Heart left ventricle (tissue), 16 donors: ENCODE data around the gene RND1. TPM values are rescaled to one million over a fixed set of nuclear protein-coding genes. Genes with fewer than 3 reads are reported as not detected.
"Not testable (repeated sequence)": the region's sequence is repeated elsewhere in the genome, so short reads cannot be mapped to it uniquely, and the experiment has no call there.

Source experiments
- ATAC-seq, 4 donors: fragments of 200-7000 bp; cut with Tn5 transposase; one replicate each; pipeline ENCODE4 v1.9.1; 2020 to 2022; ENCODE audit warnings: moderate library complexity in 4 of 4, mild to moderate bottlenecking in 3 of 4, moderate number of reproducible peaks in 1 of 4
- DNase-seq, 5 donors: peaks; one replicate each; pipeline ENCODE4 v3.0.0-alpha.2; 2020
- H3K27ac ChIP-seq, 12 donors: fragments of 200-600 bp; sonication (generic) in 4 of 12; one replicate each; pipeline versions ENCODE4 v1.5.0 to v1.8.0; 2016 to 2022; ENCODE audit warnings: mild to moderate bottlenecking in 2 of 12
- H3K27me3 ChIP-seq, 9 donors: fragments of 200-600 bp; sonication (generic) in 2 of 9; one replicate each; pipeline versions ENCODE4 v1.5.1 to v1.8.0; 2016 to 2022; ENCODE audit warnings: mild to moderate bottlenecking in 3 of 9
- H3K36me3 ChIP-seq, 9 donors: fragments of 200-600 bp; sonication (generic) in 2 of 9; one replicate each; pipeline versions ENCODE4 v1.5.0 to v1.8.0; 2018 to 2022; ENCODE audit warnings: mild to moderate bottlenecking in 2 of 9
- H3K4me1 ChIP-seq, 12 donors: fragments of 200-600 bp; sonication (generic) in 4 of 12; one replicate each; pipeline versions ENCODE4 v1.5.0 to v1.8.0; 2016 to 2022; ENCODE audit warnings: mild to moderate bottlenecking in 3 of 12
- H3K4me3 ChIP-seq, 12 donors: fragments of 200-600 bp; sonication (generic) in 4 of 12; one replicate each; pipeline versions ENCODE4 v1.5.0 to v1.8.0; 2017 to 2022; ENCODE audit warnings: mild to moderate bottlenecking in 9 of 12, moderate library complexity in 4 of 12
- H3K9me3 ChIP-seq, 12 donors: fragments of 200-600 bp; sonication (generic) in 4 of 12; one replicate each; pipeline versions ENCODE4 v1.5.0 to v1.8.0; 2016 to 2022; ENCODE audit warnings: mild to moderate bottlenecking in 1 of 12
- CTCF ChIP-seq, 12 donors: fragments of 200-600 bp; sonication (generic) in 4 of 12; IDR thresholded peaks; one replicate each; pipeline versions ENCODE4 v1.5.0 to v1.8.0; 2018 to 2022; ENCODE audit warnings: antibody characterized with exemption in 12 of 12, mild to moderate bottlenecking in 5 of 12
- POLR2A ChIP-seq, 2 donors: fragments of 450-650 bp; IDR thresholded peaks; one replicate each; pipeline ENCODE4 v1.6.1; 2017; ENCODE audit warnings: antibody characterized with exemption in 2 of 2, mild to moderate bottlenecking in 2 of 2, moderate library complexity in 2 of 2
- WGBS, 4 donors: extraction: QIAGEN DNeasy Blood & Tissue Kit in 2 of 4; methylation state at CpG; one replicate each; pipeline versions ENCODE4 v1.1.5 to v1.1.7; 2013 to 2018; 5-methylcytosine and 5-hydroxymethylcytosine counted together
- intact Hi-C, 10 donors: fragments of 100-400 bp; cut with DNase I; formaldehyde crosslinking; loops; one replicate each; pipeline versions ENCODE4 v1.11.1 to v1.14.2; 2022
- polyA plus RNA-seq, 2 donors: library from polyadenylated mRNA; stranded (reverse); fragments of 200-250 nt; gene quantifications; one replicate each; pipeline ENCODE4 v1.2.3, GENCODE V29; 2013
- total RNA-seq, 9 donors: library from RNA; depleted of rRNA in 2 of 9; stranded (reverse); fragments of >200 nt in 2 of 9; fragmentation: NEBNext Ultra II Directional in 3 of 9; extraction: Animal tissue kit (Norgen Biotek cat#: 25700) in 3 of 9; gene quantifications; one replicate each; pipeline versions ENCODE4 v1.1.0 to v1.2.4, GENCODE V29; 2016 to 2023
- donor health status: ischemic (EF 13 %, LVEDD 7.1; RV severe dilation, severe dysfunction).
- donor health status: healthy with polysubstance abuse.
- donor health status: DM: no; HTN: yes; CAD: no.
- donor health status: DM: no; HTN: no; CAD: no.
- donor health status: ischemic (EF 25% LVEDD 6.9; RV normal size, moderate dysfunction).
- donor health status: ischemic (EF 25% LVEDD 5.7; RV mildly dilated, moderate dysfunction).
- donor health status: healthy.
- donor health status: DM: yes; HTN: yes; CAD: no.
- donor health status: ischemic (EF 35%, LVEDD 5.7; RV mildly dilated, moderate dysfunction).
- donor health status: nonischemic (EF 11% LVEDD 7.7; RV severe dilation, severe dysfunction).
- donor health status: DM: yes; HTN: yes; CAD: no.
- donor health status: PGD.
- donor health status: ischemic (EF 29% LVEDD 5.4; RV normal size, mild dysfunction).
- donor health status: nonischemic (EF 23%, LVEDD 6.1; RV moderate dilation, normal function).

RND1 gene
- total and polyA plus RNA-seq, 11 donors, result 0.35 to 1.5 (median 0.60) TPM; not detected in 2

- ATAC-seq, result no peak
- TF ChIP-seq POLR2A (IDR thresholded peaks at IDR 0.05) (no peak), CTCF (IDR thresholded peaks at IDR 0.05) (no peak)
Observed at GRCh38 chr12:48857278-48857994, 8.2 kb downstream of the RND1 start.

GRCh38 chr12:48856379-48856778 is 9.3 kb downstream of the RND1 start:
- H3K36me3 ChIP-seq, result peaks cover 0 to 3% (median 0%) of the 10 kb centered on the region in 9 donors
- WGBS, 4 donors, result 58 to 77% (median 64%) methylated on average over 2 of the region's 2 CpGs
- peaks cover 0 to 10% (median 8%) of the 10 kb centered on the region in 12 donors for H3K4me1 ChIP-seq
- DNase-seq (no peak), ATAC-seq (no peak)
- intact Hi-C loops, result loop anchor here in 3 of 10 donors (10.0 kb wide), 2 partner anchors 78 to 128 kb away; no protein-coding TSS in a partner anchor
- no peaks in the 10 kb centered on the region for H3K9me3 ChIP-seq
- no peak for TF ChIP-seq CTCF (IDR thresholded peaks at IDR 0.05)
- TF ChIP-seq POLR2A (IDR thresholded peaks at IDR 0.05), result no peak
- no peaks in the 10 kb centered on the region for H3K27me3 ChIP-seq
- H3K4me3 ChIP-seq, result no peak overlapping the region
- H3K27ac ChIP-seq, result no peak overlapping the region

More at GRCh38 chr12:48857278-48857994, 8.2 kb downstream of the RND1 start:
- no peak for DNase-seq
- no peaks in the 10 kb centered on the region for H3K27me3 ChIP-seq
- peaks cover 0 to 9% (median 6%) of the 10 kb centered on the region in 12 donors for H3K4me1 ChIP-seq
- no peak overlapping the region for H3K27ac ChIP-seq
- no peaks in the 10 kb centered on the region for H3K9me3 ChIP-seq
- H3K36me3 ChIP-seq, result peaks cover 0 to 3% (median 0%) of the 10 kb centered on the region in 9 donors
- intact Hi-C loops, result loop anchor here in 3 of 10 donors (10.0 kb wide), 2 partner anchors 77 to 127 kb away; no protein-coding TSS in a partner anchor
- no peak overlapping the region for H3K4me3 ChIP-seq
- WGBS, 4 donors, result 78 to 83% (median 81%) methylated on average over 13 of the region's 13 CpGs

GRCh38 chr12:48854932-48855331 is 10.7 kb downstream of the RND1 start:
- H3K4me1 ChIP-seq, result peaks cover 0 to 25% (median 20%) of the 10 kb centered on the region in 12 donors
- not testable (repeated sequence) for DNase-seq, H3K36me3 ChIP-seq, H3K4me3 ChIP-seq, H3K27me3 ChIP-seq, ATAC-seq, H3K27ac ChIP-seq, H3K9me3 ChIP-seq
- 84 to 89% (median 87%) methylated on average over 10 of the region's 10 CpGs for WGBS, 4 donors
- intact Hi-C loops, result loop anchor here in 6 of 10 donors (1.0 to 10.0 kb wide), 6 partner anchors 35 to 142 kb away; partner anchors contain the start of gene DDN (in 3 of the 6)

DNA sequence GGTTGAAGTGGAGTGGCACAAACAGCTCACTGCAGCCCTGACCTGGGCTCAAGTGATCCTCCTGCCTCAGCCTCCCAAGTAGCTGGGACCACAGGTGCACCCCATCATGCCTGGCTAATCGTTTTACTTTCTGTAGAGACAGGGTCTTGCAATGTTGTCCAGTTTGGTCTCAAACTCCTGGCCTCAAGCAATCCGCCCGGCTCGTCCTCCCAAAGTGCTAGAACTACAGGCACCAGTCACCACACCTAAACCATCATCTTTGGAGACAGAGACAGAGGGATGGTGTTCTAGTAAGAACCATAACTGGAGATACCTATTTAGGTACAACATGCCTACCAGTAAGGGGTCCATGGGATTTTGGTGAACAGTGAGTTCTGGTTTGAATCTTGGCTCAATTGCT is 11.2 kb downstream of the RND1 start:
- H3K4me3 ChIP-seq, result no peak overlapping the region
- ATAC-seq (no peak), DNase-seq (no peak)
- no peak overlapping the region for H3K27ac ChIP-seq
- H3K27me3 ChIP-seq, result no peaks in the 10 kb centered on the region
- H3K4me1 ChIP-seq, result peaks cover 0 to 28% (median 20%) of the 10 kb centered on the region in 12 donors
- H3K9me3 ChIP-seq, result no peaks in the 10 kb centered on the region
- 79 to 90% (median 86%) methylated on average over 4 of the region's 4 CpGs for WGBS, 4 donors
- peaks cover 0 to 14% (median 0%) of the 10 kb centered on the region in 9 donors for H3K36me3 ChIP-seq
- intact Hi-C loops, result loop anchor here in 6 of 10 donors (1.0 to 10.0 kb wide), 6 partner anchors 36 to 143 kb away; partner anchors contain the start of gene DDN (in 3 of the 6)
- no peak for TF ChIP-seq POLR2A (IDR thresholded peaks at IDR 0.05)
- TF ChIP-seq CTCF (IDR thresholded peaks at IDR 0.05), result no peak
